ENCODE measurements around the gene CD79A. TPM values are rescaled to one million over a fixed set of nuclear protein-coding genes. Genes with fewer than 3 reads are reported as not detected.

The CD79A gene
- total RNA-seq, 1 donor from 2014 or later = 0.70 TPM

DNA sequence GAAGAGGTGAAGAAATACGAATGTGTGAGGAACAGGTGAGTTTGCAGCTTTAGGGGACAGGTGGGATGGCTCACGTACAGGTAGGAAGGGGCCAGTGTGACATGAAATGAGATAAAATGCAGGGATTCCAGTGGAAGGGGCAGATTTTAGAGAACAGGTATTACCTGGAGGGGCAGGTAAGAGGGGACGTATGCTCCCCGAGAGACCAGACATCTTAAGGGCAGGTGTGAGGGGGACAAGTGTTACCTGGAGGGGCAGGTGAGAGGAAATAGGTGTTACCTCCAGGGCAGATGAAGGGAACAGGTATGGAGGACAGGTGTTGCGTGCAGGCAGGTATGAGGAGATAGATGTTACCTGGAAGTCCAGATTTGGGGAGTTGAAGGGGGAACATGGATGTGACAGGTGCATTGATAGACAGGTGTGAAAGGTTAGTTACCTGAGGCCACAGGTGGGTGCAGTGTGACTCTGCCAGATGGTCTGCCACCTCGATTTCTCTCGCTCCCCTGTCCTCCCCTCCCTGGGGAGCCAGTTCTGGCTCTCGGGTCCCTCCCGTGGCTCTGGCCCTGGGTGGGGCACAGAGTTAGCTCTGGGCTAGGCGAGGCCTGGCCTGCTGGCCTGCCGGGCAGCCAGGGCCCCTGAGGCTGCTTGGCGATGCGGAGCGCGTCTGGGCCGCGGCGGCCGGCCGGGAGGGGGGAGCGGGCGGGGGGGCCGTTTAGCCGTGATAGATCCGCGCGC is 49.1 kb downstream of the CD79A start:
- Mint-ChIP-seq H3K9me3 (no peaks in the 10 kb centered on the region), H3K36me3 (ENCODE audit: low read depth) (no peaks in the 10 kb centered on the region), H3K4me3 (no peak overlapping the region), H3K27me3 (ENCODE audit: low read depth) (peaks cover 47% of the 10 kb centered on the region), H3K27ac (ENCODE audit: unreplicated experiment) (no peak overlapping the region), H3K4me1 (peaks cover 15% of the 10 kb centered on the region)
- TF ChIP-seq, protein P1, sequence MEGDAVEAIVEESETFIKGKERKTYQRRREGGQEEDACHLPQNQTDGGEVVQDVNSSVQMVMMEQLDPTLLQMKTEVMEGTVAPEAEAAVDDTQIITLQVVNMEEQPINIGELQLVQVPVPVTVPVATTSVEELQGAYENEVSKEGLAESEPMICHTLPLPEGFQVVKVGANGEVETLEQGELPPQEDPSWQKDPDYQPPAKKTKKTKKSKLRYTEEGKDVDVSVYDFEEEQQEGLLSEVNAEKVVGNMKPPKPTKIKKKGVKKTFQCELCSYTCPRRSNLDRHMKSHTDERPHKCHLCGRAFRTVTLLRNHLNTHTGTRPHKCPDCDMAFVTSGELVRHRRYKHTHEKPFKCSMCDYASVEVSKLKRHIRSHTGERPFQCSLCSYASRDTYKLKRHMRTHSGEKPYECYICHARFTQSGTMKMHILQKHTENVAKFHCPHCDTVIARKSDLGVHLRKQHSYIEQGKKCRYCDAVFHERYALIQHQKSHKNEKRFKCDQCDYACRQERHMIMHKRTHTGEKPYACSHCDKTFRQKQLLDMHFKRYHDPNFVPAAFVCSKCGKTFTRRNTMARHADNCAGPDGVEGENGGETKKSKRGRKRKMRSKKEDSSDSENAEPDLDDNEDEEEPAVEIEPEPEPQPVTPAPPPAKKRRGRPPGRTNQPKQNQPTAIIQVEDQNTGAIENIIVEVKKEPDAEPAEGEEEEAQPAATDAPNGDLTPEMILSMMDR (conservative IDR thresholded peaks at IDR 0.05) = no peak
- DNase-seq (ENCODE audit: low read depth, low spot score) = no peak

DNA sequence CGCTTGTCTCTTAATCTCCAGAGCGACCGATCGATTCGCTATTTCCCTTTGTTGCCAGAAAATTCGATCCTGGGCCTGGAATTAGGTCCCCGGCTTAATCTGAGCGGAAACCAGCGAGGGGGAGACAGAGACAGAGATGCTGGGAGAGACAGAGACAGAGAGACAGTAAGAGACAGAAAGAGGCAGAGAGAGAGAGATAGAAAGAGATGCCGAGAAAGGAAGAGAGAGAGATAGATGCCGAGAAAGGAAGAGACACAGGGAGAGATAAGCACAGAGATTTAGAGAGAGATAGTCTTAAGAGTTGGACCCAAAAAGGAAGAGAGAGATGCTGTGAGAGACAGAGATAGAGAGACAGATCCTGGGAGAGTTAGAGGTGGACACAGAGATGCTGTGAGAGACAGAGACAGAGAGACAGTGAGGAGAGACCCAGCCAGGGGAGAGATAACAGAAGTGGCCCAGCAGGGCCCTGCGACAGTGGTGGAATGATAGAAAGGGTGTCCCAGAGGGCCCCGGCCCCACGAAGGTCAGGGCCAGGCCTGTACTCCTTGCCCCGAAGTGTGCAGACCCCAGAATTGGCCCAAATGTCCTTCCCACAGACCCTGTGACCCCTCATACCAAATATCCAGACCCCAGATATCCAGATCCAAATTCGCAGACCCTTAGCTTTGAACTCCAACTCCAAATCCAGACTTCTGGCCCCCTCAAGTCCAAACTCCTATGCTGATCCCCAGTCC is 49.9 kb downstream of the CD79A start:
- Mint-ChIP-seq H3K36me3 (ENCODE audit: low read depth) (no peaks in the 10 kb centered on the region), H3K4me3 (no peak overlapping the region), H3K4me1 (peaks cover 15% of the 10 kb centered on the region), H3K27me3 (ENCODE audit: low read depth) (peaks cover 48% of the 10 kb centered on the region), H3K27ac (ENCODE audit: unreplicated experiment) (no peak overlapping the region), H3K9me3 (no peaks in the 10 kb centered on the region)
- TF ChIP-seq, protein P1 (conservative IDR thresholded peaks at IDR 0.05) = no peak
- no peak for DNase-seq (ENCODE audit: low read depth, low spot score)

DNA sequence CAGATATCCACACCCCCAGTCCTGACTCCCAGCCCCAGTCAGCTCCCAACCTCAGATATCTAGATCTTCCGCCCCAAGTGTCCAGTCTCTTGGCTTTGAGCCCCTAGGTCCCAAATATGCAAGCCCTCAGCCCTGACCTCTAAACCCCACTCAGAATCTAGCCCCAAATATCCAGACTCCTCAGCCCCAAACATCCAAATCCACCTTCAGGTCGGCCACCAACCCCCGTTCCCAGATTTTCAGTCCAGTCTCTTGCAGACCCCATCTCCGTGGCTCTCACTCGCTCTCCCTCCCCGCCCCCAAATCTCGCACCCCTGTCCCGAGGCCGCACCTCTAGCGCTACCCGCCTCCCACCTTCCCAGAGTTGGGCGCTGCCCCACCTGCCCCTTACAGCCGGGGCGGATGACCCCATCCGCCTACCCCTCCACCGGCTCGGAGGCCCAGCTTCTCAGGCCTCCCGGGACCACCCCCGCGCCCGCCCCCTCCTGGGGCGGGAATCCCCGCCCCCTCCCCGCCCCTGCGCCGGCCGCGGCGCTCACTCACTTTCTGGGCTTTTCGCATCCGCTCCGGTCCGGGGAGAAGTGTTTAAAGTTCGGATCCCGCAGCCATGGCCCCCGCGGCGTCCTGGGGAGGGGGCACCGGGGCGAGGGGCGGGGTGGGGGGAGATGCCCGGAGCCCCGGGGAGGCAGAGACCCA is 50.6 kb downstream of the CD79A start:
- H3K4me3 Mint-ChIP-seq = no peak overlapping the region
- no peak overlapping the region for H3K27ac Mint-ChIP-seq (ENCODE audit: unreplicated experiment)
- H3K27me3 Mint-ChIP-seq (ENCODE audit: low read depth) = peaks cover 50% of the 10 kb centered on the region
- DNase-seq (ENCODE audit: low read depth, low spot score) = no peak
- TF ChIP-seq, protein P1 (conservative IDR thresholded peaks at IDR 0.05) = no peak
- no peaks in the 10 kb centered on the region for H3K36me3 Mint-ChIP-seq (ENCODE audit: low read depth)
- H3K4me1 Mint-ChIP-seq = peaks cover 12% of the 10 kb centered on the region
- no peaks in the 10 kb centered on the region for H3K9me3 Mint-ChIP-seq

DNA sequence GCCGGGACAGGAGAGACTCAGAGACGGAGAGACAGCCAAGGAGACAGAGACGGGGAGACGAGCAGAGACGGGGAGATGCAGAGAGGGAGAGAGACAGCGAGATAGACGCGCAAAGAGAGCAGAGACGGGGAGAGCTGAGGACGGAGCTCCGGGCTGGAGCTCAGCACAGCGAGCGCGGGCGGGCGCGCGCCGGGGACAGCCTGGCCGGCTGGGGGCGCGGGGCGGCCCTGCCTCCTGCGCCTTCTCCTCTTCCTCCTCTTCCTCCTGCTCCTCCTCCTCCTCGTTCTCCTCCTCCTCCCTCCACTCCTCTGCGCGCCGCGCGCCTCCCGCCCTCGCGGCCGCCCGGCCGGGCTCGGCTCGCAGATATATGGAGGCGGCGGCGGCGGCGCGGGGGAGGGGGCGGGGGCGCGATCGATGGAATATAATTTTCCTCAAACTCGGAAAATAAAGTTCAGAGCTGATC is 51.2 kb downstream of the CD79A start, which contains the start of gene ERFL:
TSS of gene ERFL (minus strand) at position 229 of the 463 bp plus-strand sequence. CDS start 15,530 bp downstream, outside the sequence.
- H3K4me3 Mint-ChIP-seq = peak within 1 kb of the TSS; percentile 63
- no peaks in the 10 kb centered on the region for H3K36me3 Mint-ChIP-seq (ENCODE audit: low read depth)
- TF ChIP-seq, protein P1 (conservative IDR thresholded peaks at IDR 0.05) = peak; percentile 9
- H3K27me3 Mint-ChIP-seq (ENCODE audit: low read depth) = peaks cover 53% of the 10 kb centered on the region
- peaks cover 9% of the 10 kb centered on the region for H3K4me1 Mint-ChIP-seq
- no peak for DNase-seq (ENCODE audit: low read depth, low spot score)
- no peak within 1 kb of the TSS for H3K27ac Mint-ChIP-seq (ENCODE audit: unreplicated experiment)
- H3K9me3 Mint-ChIP-seq = no peaks in the 10 kb centered on the region

DNA sequence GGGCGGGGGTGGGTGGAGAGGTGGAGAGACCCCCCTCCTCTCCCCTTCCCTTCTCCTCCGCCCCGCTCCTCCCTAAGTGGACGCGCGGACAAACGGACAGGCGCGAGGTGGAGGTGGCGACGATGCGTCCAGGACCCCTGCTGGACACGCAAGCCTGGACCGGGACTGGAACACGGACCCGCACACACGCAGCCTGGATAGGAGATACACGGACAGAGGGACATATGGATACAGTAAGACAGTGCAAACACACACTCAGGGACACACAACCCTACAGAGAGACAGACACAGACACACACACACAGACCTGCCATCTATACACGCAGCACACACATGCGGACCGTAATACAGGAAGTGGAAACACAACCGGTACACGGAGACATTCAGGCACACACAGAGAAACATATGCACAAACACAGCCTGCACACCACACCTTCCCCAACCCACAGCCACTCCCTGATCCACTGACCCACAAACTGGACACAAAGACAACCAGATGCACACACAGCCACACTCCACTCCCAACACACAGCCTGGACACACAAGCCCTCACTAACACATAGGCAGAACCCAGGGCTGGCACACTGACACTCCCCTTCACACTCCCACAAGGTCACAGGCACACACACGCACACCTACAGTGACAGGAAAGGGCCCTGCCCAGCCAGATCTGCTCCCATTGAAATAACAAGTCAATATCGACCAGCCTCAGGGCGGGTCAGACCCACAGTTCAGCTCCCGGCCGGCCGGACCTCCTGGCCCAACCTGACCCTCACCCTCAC is 51.9 kb downstream of the CD79A start:
- H3K4me3 Mint-ChIP-seq = peak overlapping the region; percentile 63
- peaks cover 8% of the 10 kb centered on the region for H3K4me1 Mint-ChIP-seq
- no peak overlapping the region for H3K27ac Mint-ChIP-seq (ENCODE audit: unreplicated experiment)

More for the DNA sequence above, 51.9 kb downstream of the CD79A start:
- no peak for DNase-seq (ENCODE audit: low read depth, low spot score)
- H3K36me3 Mint-ChIP-seq (ENCODE audit: low read depth) = no peaks in the 10 kb centered on the region
- TF ChIP-seq, protein P1 (conservative IDR thresholded peaks at IDR 0.05) = no peak
- H3K27me3 Mint-ChIP-seq (ENCODE audit: low read depth) = peaks cover 57% of the 10 kb centered on the region
- no peaks in the 10 kb centered on the region for H3K9me3 Mint-ChIP-seq
